Mucosa of rectum (tissue), 2 donors: ENCODE measurements around the gene P2RY8.
"Not testable (repeated sequence)": the region's sequence is repeated elsewhere in the genome, so short reads cannot be mapped to it uniquely, and the experiment has no call there.

ENCODE experiments used
- H3K27ac ChIP-seq, 2 donors: one replicate each; pipeline ENCODE4 v1.7.0; 2013; ENCODE audit warnings: inconsistent platforms in 2 of 2, low read depth in 2 of 2, low read length in 2 of 2
- H3K27me3 ChIP-seq, 2 donors: one replicate each; pipeline ENCODE4 v1.7.0; 2013; ENCODE audit warnings: low read length in 2 of 2; ENCODE audit not compliant: control insufficient read depth in 2 of 2, insufficient read depth in 2 of 2
- H3K36me3 ChIP-seq, 2 donors: one replicate each; pipeline ENCODE4 v1.7.0; 2013; ENCODE audit warnings: low read length in 2 of 2; ENCODE audit not compliant: control insufficient read depth in 2 of 2, insufficient read depth in 2 of 2
- H3K4me1 ChIP-seq, 2 donors: one replicate each; pipeline ENCODE4 v1.7.0; 2013; ENCODE audit warnings: low read length in 2 of 2, mild to moderate bottlenecking in 1 of 2; ENCODE audit not compliant: control insufficient read depth in 2 of 2, insufficient read depth in 2 of 2
- H3K4me3 ChIP-seq, 2 donors: one replicate each; pipeline ENCODE4 v1.7.0; 2013; ENCODE audit warnings: low read length in 2 of 2
- H3K9ac ChIP-seq, 2 donors: one replicate each; pipeline ENCODE4 v1.7.0; 2013; ENCODE audit warnings: low read length in 2 of 2, low read depth in 1 of 2, mild to moderate bottlenecking in 1 of 2
- H3K9me3 ChIP-seq, 2 donors: one replicate each; pipeline ENCODE4 v1.7.0; 2013; ENCODE audit warnings: low read length in 2 of 2; ENCODE audit not compliant: control insufficient read depth in 2 of 2
- donor health status: healthy.
- donor health status: Normal muscosa, but diverticular disease.

P2RY8 gene

DNA sequence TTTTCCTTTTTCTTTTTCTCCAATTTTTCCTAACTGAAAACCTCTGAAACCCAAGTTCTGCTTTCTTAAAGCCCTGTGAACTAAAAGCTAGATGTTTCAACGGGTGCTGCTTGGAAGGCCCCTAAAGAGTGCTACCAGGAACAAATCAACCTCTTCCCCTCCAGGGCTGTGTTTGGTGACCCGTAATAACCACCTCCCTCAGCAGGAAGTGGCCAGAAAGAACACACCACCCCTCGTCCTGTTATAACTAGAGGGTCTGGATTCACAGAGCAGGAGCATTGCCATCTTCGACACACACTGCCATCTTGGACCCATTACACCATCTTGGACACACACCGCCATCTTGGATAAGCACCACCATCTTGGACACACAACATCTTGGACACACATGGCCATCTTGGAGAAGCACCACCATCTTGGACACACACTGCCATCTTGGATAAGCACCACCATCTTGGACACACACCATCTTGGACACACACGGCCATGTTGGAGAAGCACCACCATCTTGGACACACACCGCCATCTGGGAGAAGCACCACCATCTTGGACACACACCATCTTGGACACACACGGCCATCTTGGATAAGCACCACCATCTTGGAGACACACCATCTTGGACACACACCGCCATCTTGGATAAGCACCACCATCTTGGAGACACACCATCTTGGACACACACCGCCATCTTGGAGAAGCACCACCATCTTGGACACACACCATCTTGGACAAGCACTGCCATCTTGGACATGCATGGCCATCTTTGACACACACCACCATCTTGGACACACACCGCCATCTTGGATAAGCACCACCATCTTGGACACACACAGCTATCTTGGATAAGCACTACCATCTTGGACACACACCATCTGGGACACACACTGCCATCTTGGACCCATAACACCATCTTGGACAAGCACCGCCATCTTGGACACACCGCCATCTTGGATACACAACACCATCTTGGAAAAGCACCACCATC is 89.7 kb downstream of the P2RY8 start:
- not testable (repeated sequence) for H3K9me3 ChIP-seq, H3K27ac ChIP-seq

DNA sequence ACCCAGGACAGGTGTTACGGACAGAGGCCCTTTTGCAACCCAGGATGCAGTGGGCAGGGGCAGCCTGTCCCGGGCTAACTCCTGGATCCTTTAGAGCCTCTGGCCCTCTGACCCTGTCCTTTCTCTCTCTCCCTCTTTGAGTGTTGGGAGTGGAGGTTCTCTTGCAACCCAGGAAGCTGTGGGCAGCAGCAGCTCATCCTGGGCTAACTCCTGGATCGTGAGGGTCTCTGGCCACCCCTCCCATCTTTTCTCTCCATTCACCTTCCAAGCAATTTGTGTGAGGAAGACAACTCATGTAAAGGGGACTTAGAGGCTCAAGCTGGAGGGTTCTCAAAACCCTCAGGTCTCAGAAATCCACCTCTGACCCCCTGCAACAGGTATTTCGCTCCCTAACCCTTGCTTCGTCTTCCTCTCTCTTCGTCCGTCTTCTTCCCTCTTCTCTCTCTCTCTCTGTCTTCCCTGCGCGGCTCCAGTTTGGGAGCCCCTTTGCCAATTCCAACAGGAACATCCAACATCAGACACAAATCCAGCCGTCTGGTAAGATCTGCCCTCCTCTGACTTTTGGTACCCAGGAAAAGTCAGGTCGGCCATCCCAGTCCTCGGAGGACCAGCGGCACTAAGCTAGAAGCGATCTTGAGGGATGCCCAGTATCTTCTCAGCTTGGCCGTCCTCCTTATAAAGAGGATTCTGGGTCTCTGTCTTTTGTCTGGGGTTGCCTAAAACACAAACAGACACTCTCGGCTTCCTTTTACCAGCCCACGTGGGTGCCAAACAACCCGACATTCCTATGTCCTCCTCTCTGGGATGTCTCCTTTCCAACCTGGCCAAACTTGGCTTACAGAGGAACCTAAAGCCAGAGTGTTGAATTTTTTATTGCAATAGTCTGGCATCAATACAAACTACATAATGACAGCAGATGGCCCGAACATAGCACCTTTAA is 92.2 kb downstream of the P2RY8 start:
- Histone ChIP-seq H3K9ac (no peak overlapping the region), H3K4me1 (no peaks in the 10 kb centered on the region), H3K9me3 (peaks cover 0 to 2% of the 10 kb centered on the region in 2 donors), H3K27ac (no peak overlapping the region), H3K27me3 (no peaks in the 10 kb centered on the region), H3K4me3 (no peak overlapping the region), H3K36me3 (peaks cover 0 to 6% of the 10 kb centered on the region in 2 donors)

More for the DNA sequence above, 89.7 kb downstream of the P2RY8 start:
- not testable (repeated sequence) for H3K9ac ChIP-seq, H3K27me3 ChIP-seq, H3K36me3 ChIP-seq, H3K4me3 ChIP-seq, H3K4me1 ChIP-seq

DNA sequence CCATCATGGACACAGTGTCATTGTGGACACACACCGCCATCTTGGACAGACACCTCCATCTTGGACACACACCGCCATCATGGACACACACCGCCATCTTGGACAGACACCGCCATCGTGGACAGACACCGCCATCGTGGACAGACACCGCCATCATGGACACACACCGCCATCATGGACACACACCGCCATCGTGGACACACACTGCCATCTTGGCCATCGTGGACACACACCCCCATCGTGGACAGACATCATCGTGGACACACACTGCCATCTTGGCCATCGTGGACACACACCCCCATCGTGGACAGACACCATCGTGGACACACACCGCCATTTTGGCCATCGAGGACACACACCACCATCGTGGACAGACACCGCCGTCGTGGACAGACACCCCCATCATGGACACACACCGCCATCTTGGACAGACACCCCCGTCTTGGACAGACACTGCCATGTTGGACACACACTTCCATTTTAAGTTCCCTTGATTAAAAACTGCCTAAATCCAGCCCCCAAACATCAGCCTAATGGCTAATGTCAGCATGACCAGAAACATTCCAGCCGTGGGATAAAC is 93.4 kb downstream of the P2RY8 start:
- Histone ChIP-seq H3K36me3 (peaks cover 1 to 11% of the 10 kb centered on the region in 2 donors), H3K4me1 (no peaks in the 10 kb centered on the region)

GRCh38 chrX:1442724-1443367 is 94.1 kb downstream of the P2RY8 start:
- Histone ChIP-seq H3K4me1 (no peaks in the 10 kb centered on the region), H3K9ac (no peak overlapping the region), H3K36me3 (peaks cover 6 to 14% of the 10 kb centered on the region in 2 donors), H3K4me3 (no peak overlapping the region), H3K27me3 (no peaks in the 10 kb centered on the region), H3K9me3 (peaks cover 0 to 2% of the 10 kb centered on the region in 2 donors), H3K27ac (no peak overlapping the region)

More for the DNA sequence above, 93.4 kb downstream of the P2RY8 start:
- Histone ChIP-seq H3K27ac (no peak overlapping the region), H3K4me3 (no peak overlapping the region), H3K9ac (no peak overlapping the region), H3K27me3 (no peaks in the 10 kb centered on the region), H3K9me3 (peaks cover 0 to 2% of the 10 kb centered on the region in 2 donors)

- Histone ChIP-seq H3K36me3 (peaks cover 6 to 14% of the 10 kb centered on the region in 2 donors), H3K4me3 (no peak overlapping the region)
Observed at GRCh38 chrX:1442016-1442665, 94.8 kb downstream of the P2RY8 start.

GRCh38 chrX:1440506-1440905 is 96.5 kb downstream of the P2RY8 start:
- peaks cover 10 to 24% of the 10 kb centered on the region in 2 donors for H3K36me3 ChIP-seq
- H3K4me3 ChIP-seq, result no peak overlapping the region
- H3K9me3 ChIP-seq, result peaks cover 0 to 2% of the 10 kb centered on the region in 2 donors
- H3K4me1 ChIP-seq, result no peaks in the 10 kb centered on the region
- no peaks in the 10 kb centered on the region for H3K27me3 ChIP-seq
- no peak overlapping the region for H3K27ac ChIP-seq
- no peak overlapping the region for H3K9ac ChIP-seq

More at GRCh38 chrX:1442016-1442665, 94.8 kb downstream of the P2RY8 start:
- Histone ChIP-seq H3K9me3 (peaks cover 0 to 2% of the 10 kb centered on the region in 2 donors), H3K9ac (no peak overlapping the region), H3K4me1 (no peaks in the 10 kb centered on the region), H3K27me3 (no peaks in the 10 kb centered on the region), H3K27ac (no peak overlapping the region)

GRCh38 chrX:1435241-1435895 is 101.6 kb downstream of the P2RY8 start:
- Histone ChIP-seq H3K4me1 (no peaks in the 10 kb centered on the region), H3K9ac (no peak overlapping the region), H3K27me3 (no peaks in the 10 kb centered on the region), H3K36me3 (peaks cover 15 to 27% of the 10 kb centered on the region in 2 donors), H3K4me3 (no peak overlapping the region), H3K9me3 (no peaks in the 10 kb centered on the region), H3K27ac (no peak overlapping the region)

DNA sequence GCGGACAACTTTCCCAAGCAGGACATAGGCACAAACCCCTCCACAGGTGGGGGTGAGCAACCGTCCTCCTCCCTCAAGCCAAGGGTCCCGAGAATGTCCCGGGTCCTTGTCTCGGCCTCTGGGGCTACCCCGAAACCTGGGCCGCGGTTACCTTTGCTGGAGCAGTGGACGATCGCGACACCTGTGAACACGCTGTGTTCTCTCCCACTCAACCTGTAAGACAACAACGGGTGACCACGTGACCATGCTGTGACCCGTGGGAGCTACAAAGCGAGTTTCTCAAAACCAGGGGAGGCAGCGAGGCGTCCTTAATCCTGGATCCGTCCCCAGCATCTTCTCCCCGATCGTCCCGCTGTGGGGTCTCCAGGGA is 102.1 kb downstream of the P2RY8 start:
- Histone ChIP-seq H3K27me3 (no peaks in the 10 kb centered on the region), H3K9me3 (no peaks in the 10 kb centered on the region), H3K36me3 (peaks cover 15 to 27% of the 10 kb centered on the region in 2 donors), H3K27ac (no peak overlapping the region), H3K9ac (no peak overlapping the region), H3K4me3 (no peak overlapping the region), H3K4me1 (no peaks in the 10 kb centered on the region)
